NCI-H2196 (cell line): ENCODE measurements around the gene ZNF660.

ENCODE experiments used
- DNase-seq: peaks from one replicate; lab custom pipeline; 2025; ENCODE audit not compliant: unreplicated experiment; lab: John Stamatoyannopoulos, UW

Gene ZNF660

DNA sequence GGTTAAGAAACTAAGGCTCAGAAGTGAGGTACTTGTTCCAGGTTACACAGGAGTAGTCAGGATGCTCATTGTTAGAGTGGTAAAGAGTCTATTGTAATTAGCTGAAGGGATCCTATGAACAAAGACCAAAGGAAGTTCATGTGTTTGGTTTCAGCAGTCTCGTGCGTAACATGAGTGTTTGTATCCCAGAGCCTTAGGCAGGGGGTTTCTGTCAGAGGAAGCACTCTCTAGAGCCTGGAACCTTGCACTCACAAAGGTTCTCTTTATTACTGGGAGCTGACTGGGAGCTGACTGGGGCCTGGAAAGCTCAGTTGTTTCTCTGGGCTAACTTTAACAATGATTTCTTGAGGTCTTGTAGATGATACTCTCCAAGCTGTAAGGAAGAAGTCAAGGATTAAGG is 44.0 kb downstream of the ZNF660 start:
- DNase-seq = no peak

- DNase-seq = no peak
Measured at GRCh38 chr3:44632193-44632592, 47.4 kb downstream of the ZNF660 start.

GRCh38 chr3:44642337-44642736 is 57.6 kb downstream of the ZNF660 start:
- DNase-seq = no peak

DNA sequence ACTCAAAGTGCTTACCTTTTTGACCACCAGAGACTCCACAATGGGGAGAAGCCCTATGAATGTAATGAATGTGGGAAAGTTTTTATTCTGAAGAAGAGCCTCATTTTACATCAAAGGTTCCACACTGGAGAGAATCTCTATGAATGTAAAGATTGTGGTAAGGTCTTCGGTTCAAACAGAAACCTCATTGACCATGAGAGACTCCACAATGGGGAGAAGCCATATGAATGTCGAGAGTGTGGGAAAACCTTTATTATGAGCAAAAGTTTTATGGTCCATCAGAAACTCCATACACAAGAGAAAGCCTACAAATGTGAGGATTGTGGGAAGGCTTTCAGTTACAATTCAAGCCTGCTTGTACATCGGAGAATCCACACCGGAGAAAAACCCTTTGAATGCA is 58.3 kb downstream of the ZNF660 start:
- DNase-seq = no peak

GRCh38 chr3:44647771-44648170 is 63.0 kb downstream of the ZNF660 start:
- DNase-seq = no peak

GRCh38 chr3:44648564-44649229 is 63.9 kb downstream of the ZNF660 start, which contains the start of gene ZNF35:
ZNF35 (plus strand) TSS chr3:44648732; CDS start chr3:44651068, 2,336 bp downstream.
- DNase-seq = peak; percentile 65
